ENCODE data around the gene HAVCR2.
"Not testable (repeated sequence)": the region's sequence is repeated elsewhere in the genome, so short reads cannot be mapped to it uniquely, and the experiment has no call there.

The HAVCR2 gene

DNA sequence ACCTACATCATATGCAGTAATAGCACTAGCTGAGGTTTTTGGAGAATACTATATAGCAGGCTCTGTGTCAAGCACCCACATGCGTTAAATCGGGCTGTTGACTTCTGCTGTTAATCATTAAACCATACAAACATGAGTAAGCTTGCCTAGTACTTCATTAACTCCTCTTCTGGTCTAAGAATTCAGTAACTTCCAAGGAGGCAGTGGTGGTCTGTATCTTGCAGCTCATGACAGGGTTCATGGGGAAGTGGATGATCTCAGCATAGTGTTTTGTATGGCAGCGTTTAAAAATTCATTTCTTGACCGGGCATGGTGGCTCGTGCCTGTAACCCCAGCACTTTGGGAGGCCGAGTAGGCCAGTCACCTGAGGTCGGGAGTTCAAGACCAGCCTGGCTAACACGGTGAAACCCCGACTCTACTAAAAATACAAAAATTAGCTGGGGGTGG, 49.7 kb downstream of the HAVCR2 start, which contains the start of gene HAVCR1:
Gene HAVCR1, minus strand, starts transcription at position 24 of the 447 bp plus-strand sequence. CDS start 1,173 bp downstream, outside the sequence.
- H3K27ac ChIP-seq, result no peak within 1 kb of the TSS
- TF ChIP-seq ZFX (IDR thresholded peaks at IDR 0.05), result no peak
- TF ChIP-seq, protein P1, sequence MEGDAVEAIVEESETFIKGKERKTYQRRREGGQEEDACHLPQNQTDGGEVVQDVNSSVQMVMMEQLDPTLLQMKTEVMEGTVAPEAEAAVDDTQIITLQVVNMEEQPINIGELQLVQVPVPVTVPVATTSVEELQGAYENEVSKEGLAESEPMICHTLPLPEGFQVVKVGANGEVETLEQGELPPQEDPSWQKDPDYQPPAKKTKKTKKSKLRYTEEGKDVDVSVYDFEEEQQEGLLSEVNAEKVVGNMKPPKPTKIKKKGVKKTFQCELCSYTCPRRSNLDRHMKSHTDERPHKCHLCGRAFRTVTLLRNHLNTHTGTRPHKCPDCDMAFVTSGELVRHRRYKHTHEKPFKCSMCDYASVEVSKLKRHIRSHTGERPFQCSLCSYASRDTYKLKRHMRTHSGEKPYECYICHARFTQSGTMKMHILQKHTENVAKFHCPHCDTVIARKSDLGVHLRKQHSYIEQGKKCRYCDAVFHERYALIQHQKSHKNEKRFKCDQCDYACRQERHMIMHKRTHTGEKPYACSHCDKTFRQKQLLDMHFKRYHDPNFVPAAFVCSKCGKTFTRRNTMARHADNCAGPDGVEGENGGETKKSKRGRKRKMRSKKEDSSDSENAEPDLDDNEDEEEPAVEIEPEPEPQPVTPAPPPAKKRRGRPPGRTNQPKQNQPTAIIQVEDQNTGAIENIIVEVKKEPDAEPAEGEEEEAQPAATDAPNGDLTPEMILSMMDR (conservative IDR thresholded peaks at IDR 0.05), result no peak

DNA sequence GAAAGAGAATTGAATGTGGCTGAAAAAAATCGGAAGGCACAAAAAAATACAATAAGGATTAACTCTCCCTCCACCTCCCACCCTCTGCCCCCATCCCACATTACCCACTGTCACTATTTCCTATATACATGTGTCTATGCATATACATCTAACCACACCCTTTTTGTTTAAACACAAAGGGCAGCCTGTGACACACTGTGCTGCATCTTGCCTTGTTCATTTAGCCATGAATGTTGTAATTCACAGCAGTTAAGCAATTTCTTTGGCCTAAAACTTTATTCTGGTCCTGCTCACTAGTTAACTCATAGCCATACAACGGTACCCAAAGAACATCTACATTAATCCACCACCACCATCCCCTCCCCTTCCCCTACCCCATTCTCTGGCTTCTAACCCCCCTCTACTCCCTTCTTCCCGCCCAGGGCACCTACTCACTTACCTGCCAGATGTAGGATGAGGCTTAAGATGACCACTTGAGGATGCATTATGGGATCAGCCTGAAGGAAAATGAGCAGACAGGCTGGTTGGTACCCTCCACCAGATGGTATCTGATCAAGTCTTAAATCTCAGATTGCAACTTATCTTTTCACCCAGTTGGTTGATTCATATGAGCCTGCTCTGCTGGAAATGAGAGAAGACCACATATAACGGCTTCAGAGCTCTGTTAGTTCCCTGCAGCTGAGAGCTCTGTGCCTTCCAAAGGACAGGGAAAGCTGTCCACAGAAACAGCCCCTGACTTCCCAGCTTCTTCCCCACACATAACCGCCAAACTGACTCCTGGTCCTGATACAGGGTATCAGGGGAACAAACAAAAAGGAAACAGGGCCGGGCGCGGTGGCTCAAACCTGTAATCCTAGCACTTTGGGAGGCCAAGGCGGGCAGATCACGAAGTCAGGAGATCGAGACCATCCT, 51.1 kb downstream of the HAVCR2 start:
- H3K27ac ChIP-seq, result no peak overlapping the region
- TF ChIP-seq ZFX (IDR thresholded peaks at IDR 0.05), result no peak
- TF ChIP-seq, protein P1 (conservative IDR thresholded peaks at IDR 0.05), result no peak

DNA sequence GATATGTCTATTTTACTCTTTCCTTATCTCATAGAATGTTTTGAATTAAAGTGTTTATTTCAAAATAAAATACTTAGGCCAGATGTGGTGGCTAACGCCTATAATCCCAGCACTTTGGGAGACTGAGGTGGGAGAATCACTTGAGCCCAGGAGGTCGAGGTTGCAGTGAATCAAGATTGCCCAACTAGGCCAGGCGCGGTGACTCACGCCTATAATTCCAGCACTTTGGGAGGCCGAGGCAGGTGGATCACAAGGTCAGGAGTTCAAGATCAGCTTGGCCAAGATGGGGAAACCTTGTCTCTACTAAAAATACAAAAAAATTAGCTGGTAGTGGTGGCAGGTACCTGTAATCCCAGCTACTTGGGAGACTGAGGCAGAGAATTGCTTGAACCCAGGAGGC, 52.0 kb downstream of the HAVCR2 start:
- not testable (repeated sequence) for H3K27ac ChIP-seq

DNA sequence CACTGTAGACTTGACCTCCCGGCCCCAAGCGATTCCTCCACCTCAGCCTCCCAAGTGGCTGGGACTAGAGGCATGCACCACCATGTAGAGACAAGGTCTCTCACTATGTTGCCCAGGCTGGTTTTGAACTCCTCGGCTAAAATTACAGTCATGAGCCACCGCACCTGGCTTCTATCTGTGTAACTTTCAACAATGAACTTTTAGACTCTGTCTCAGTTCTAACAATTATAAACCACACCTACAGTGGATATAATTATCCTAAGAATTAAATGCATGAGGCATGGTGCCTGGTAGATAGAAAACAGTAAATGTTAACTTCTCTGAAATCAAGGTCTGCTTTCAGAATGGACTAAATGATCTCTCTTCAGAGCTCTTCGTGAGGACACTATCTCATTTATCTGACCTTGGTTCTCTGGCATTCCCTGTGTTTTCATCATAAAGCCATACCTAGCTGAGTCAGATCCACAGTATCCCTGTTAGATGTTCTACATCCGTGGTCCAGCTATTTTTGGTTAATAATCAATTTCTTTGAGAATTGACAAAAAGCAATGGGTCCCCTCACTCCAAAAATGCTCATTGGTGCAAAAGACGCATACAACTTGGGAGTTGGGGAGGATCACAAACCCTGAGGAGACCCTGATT, 57.1 kb downstream of the HAVCR2 start:
- TF ChIP-seq ZFX (IDR thresholded peaks at IDR 0.05), result no peak
- TF ChIP-seq, protein P1 (conservative IDR thresholded peaks at IDR 0.05), result no peak
- H3K27ac ChIP-seq, result no peak overlapping the region

DNA sequence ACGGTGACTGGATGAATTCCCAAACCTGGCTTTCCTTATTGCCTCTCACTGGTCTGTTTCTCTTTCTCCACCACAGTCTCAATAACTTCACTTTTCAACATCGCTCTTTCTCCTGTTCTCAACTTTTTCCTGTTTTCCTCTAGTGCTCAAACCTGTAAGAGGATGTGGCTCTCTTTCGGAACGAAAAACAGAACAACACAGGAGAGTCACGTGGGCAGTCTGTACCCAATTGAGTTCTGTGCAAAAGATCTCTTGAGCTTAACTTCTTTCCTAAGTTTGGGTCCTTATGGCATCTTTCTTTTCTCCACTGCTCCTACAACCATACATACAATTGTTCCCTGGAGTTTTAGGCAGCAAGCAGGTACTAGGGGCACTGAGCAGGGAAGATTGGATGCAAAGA, 58.8 kb downstream of the HAVCR2 start:
- no peak overlapping the region for H3K27ac ChIP-seq
- TF ChIP-seq, protein P1 (conservative IDR thresholded peaks at IDR 0.05), result no peak
- TF ChIP-seq ZFX (IDR thresholded peaks at IDR 0.05), result no peak

DNA sequence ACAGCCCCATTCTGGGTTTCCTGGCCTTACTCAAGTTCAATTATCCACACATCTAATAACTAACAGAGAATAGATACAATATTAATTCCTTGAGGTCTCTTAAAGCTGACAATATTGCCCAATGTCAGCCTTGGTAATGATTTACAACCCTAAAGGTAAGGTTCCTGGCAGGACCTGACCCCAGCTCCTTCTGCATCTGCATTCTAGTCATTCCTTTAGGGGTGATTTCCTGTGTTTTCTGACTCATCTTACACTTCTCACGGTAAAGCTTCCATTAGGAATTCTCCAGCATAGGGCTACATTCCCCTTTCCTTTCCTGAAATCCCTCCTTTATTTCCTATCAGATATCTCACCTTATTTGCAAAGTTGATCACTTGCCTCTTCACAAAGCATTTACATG, 59.2 kb downstream of the HAVCR2 start:
- H3K27ac ChIP-seq, result no peak overlapping the region
- TF ChIP-seq ZFX (IDR thresholded peaks at IDR 0.05), result no peak
- TF ChIP-seq, protein P1 (conservative IDR thresholded peaks at IDR 0.05), result no peak

DNA sequence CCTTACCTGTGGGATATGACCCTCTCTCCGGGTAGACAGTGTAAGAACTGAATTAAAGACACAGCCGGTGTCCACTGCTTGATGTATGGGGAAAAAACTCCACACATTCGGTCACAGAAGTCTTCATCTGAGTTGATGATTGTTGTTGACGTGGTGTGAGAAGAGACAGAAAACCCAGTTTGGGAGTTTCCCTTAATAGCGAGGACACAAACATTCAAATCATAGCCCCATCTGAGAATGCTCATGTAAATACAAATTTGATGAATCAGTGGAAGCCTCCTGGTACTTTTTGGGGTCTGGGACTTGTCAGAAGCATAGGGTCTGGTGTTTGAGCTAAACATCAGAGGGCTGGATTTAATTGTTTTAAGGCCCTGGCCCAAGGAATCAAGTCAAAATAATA, 60.9 kb downstream of the HAVCR2 start:
- no peak overlapping the region for H3K27ac ChIP-seq
- TF ChIP-seq, protein P1 (conservative IDR thresholded peaks at IDR 0.05), result no peak
- no peak for TF ChIP-seq ZFX (IDR thresholded peaks at IDR 0.05)

DNA sequence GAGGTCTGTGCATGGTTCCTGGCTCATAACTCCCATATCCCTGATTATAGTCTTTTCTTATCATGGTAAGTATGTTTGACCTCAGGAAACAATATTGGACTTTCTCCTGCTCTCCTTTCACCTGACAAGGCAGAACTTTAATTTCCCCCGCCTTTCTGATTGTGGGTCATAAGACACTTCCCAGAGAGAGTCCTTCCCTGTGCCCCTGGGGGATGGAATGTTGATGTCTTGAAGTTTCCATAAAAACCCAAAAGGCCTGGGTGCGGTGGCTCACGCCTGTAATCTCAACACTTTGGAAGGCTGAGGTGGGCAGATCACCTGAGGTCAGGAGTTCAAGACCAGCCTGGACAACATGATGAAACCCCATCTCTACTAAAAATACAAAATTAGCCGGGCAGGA, 61.8 kb downstream of the HAVCR2 start:
- H3K27ac ChIP-seq, result not testable (repeated sequence)

All from C4-2B (cell line).